Chondrocyte (in vitro differentiated cells): ENCODE data around the gene LRRC42. TPM values are rescaled to one million over a fixed set of nuclear protein-coding genes. Genes with fewer than 3 reads are reported as not detected.
A peak's percentile ranks its signal among the peaks of the same experiment; 100 is the strongest.

Experiments used
- DNase-seq: peaks from one replicate; pipeline ENCODE4 v3.0.0; 2021; ENCODE audit warnings: mixed read lengths, low spot score
- H3K27ac Mint-ChIP-seq: one replicate; pipeline ENCODE4 v1.8.0; 2021; ENCODE audit warnings: mild to moderate bottlenecking, moderate library complexity, mixed read lengths; ENCODE audit not compliant: unreplicated experiment
- H3K27me3 Mint-ChIP-seq: 2 replicates; pipeline ENCODE4 v1.8.0; 2021; ENCODE audit warnings: low read depth, mixed read lengths
- H3K36me3 Mint-ChIP-seq: 2 replicates; pipeline ENCODE4 v1.8.0; 2021; ENCODE audit warnings: low read depth, mixed read lengths
- H3K4me1 Mint-ChIP-seq: 2 replicates; pipeline ENCODE4 v1.8.0; 2021; ENCODE audit warnings: low read depth, mild to moderate bottlenecking, mixed read lengths
- H3K4me3 Mint-ChIP-seq: one replicate; pipeline ENCODE4 v1.8.0; 2021; ENCODE audit warnings: mild to moderate bottlenecking, moderate library complexity, mixed read lengths; ENCODE audit not compliant: unreplicated experiment
- H3K9me3 Mint-ChIP-seq: 2 replicates; pipeline ENCODE4 v1.8.0; 2021; ENCODE audit warnings: low read depth, mixed read lengths
- total RNA-seq: library from RNA; stranded (reverse); gene quantifications from 3 replicates; pipeline ENCODE4 v1.2.1, GENCODE V29; 2021
- TF ChIP-seq, protein P1 (sequence below): fragments of 200-600 bp; sonication (generic); IDR thresholded peaks from 2 replicates; pipeline ENCODE4 v1.5.0; 2021; ENCODE audit warnings: antibody characterized with exemption, mild to moderate bottlenecking, moderate library complexity

LRRC42 gene
- total RNA-seq, 1 donor from 2014 or later = 37.6 TPM

DNA sequence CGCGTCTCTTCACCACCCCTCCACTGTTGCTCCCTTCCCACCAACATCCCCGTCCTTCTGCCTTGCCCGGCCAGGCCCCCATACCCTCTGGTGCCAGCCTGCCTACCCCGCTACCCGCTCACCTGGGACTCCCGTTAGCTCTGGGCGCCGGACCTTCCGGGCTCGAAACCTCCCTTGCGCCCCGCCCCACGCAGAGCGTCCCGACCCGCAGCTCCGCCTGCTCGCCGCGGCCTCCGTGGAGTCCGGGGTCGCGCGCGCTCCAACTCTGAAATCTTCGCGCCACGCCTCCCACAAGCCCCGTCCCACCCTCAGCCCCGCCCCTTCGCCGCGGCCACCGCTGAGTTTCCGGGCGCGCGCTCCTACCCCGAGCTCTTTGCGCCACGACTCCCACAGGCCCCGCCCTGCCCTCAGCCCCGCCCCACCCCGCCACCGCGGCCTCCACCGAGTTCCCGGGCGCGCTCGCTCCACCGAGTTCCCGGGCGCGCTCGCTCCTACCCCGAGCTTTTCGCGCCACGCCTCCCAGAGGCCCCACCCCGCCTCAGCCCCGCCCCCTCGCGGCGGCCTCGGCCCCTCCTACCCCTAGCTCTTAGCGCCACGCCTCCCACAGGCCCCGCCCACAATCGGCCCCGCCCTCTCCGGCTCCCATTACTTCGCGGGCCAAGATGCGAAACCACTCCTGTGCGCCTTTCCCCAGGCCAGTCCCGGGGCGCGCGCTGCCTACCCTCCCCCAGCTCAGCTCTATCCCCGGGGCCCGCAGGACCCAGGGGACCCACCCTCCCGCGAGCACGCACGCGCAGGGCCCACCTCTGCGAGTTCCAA is 508 bp upstream of the LRRC42 start, which contains the start of gene IFT25:
TSS of gene IFT25 (minus strand) at position 267 of the 819 bp plus-strand sequence. CDS start 5,617 bp downstream, outside the sequence.
- Mint-ChIP-seq H3K27ac (peak within 1 kb of the TSS; percentile 95), H3K4me1 (peaks cover 59% of the 10 kb centered on the region)

DNA sequence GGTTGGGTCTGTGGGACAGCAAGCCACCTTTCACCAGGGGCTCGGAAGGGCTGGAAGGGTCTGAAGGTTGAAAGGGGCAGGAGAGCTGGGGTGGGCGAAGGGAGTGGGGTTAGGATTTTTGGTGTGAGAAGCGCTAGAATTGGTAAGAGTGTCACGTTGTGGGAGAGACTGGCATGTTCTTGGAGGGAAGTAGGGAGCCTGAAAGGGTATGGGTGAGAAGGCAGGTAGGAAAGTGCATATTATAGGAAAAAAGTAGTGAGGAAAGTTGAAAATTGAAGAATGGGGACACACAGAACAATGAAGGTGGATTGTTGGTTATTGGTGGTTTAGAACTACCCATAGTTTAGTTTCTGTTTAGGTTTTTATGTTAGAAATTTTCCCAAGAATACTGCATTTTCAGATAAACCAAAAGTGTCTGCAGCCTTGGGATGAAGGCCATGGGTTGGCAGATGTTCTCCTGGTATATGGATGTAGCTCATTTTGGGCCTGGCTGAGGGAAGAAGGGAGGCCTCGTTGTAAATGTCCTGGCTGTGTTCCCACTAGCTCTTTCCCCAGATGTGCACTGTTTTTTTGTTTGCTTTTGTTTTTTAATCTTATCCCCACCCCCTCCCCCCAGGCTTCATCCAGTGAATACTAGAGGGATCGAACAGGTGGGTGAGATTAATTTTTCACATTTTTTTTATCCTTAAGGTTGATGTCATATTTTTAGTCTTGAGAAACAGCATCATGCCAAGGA is 1.2 kb downstream of the LRRC42 start:
- peak overlapping the region; percentile 93 for H3K4me3 Mint-ChIP-seq
- DNase-seq = no peak
- H3K4me1 Mint-ChIP-seq = peaks cover 59% of the 10 kb centered on the region
- H3K27me3 Mint-ChIP-seq = no peaks in the 10 kb centered on the region
- H3K36me3 Mint-ChIP-seq = no peaks in the 10 kb centered on the region
- H3K27ac Mint-ChIP-seq = peak overlapping the region; percentile 85
- TF ChIP-seq, protein P1, sequence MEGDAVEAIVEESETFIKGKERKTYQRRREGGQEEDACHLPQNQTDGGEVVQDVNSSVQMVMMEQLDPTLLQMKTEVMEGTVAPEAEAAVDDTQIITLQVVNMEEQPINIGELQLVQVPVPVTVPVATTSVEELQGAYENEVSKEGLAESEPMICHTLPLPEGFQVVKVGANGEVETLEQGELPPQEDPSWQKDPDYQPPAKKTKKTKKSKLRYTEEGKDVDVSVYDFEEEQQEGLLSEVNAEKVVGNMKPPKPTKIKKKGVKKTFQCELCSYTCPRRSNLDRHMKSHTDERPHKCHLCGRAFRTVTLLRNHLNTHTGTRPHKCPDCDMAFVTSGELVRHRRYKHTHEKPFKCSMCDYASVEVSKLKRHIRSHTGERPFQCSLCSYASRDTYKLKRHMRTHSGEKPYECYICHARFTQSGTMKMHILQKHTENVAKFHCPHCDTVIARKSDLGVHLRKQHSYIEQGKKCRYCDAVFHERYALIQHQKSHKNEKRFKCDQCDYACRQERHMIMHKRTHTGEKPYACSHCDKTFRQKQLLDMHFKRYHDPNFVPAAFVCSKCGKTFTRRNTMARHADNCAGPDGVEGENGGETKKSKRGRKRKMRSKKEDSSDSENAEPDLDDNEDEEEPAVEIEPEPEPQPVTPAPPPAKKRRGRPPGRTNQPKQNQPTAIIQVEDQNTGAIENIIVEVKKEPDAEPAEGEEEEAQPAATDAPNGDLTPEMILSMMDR = no peak
- H3K9me3 Mint-ChIP-seq = no peaks in the 10 kb centered on the region

More for the DNA sequence above, 508 bp upstream of the LRRC42 start, which contains the start of gene IFT25:
- Mint-ChIP-seq H3K36me3 (no peaks in the 10 kb centered on the region), H3K9me3 (no peaks in the 10 kb centered on the region), H3K27me3 (no peaks in the 10 kb centered on the region), H3K4me3 (peak within 1 kb of the TSS; percentile 93)
- TF ChIP-seq, protein P1 = no peak
- DNase-seq = peak; percentile 99

DNA sequence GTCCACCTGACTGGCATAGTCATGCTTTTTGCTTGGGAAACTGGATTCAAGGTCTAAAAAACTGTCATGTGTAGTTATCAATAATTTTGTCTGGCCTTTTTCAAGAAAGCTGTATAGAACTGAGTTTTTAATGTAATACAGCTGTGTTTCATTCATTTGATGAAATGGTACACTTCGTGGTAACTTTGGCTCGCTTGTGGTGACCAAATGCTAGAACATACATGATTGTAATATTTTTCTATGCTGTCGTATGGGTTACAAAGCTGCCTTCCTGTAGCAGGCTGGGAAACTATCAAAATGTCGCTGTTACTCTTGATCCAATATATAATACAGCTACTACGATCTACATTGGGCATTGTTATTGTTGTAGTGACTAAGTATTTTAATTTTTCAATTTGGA is 2.1 kb downstream of the LRRC42 start:
- Mint-ChIP-seq H3K36me3 (peaks cover 5% of the 10 kb centered on the region), H3K9me3 (no peaks in the 10 kb centered on the region), H3K27ac (peak overlapping the region; percentile 57), H3K4me3 (no peak overlapping the region), H3K27me3 (no peaks in the 10 kb centered on the region), H3K4me1 (peaks cover 52% of the 10 kb centered on the region)
- DNase-seq = no peak
- TF ChIP-seq, protein P1 = no peak

GRCh38 chr1:53949023-53949990 is 3.2 kb downstream of the LRRC42 start:
- DNase-seq = no peak
- H3K4me3 Mint-ChIP-seq = no peak overlapping the region
- peaks cover 5% of the 10 kb centered on the region for H3K36me3 Mint-ChIP-seq
- H3K9me3 Mint-ChIP-seq = no peaks in the 10 kb centered on the region
- TF ChIP-seq, protein P1 = peak; percentile 82
- peaks cover 44% of the 10 kb centered on the region for H3K4me1 Mint-ChIP-seq
- no peak overlapping the region for H3K27ac Mint-ChIP-seq
- no peaks in the 10 kb centered on the region for H3K27me3 Mint-ChIP-seq
